IMR-90 (cell line): Measurements from ENCODE around the gene CCDC146. TPM values are rescaled to one million over a fixed set of nuclear protein-coding genes. Genes with fewer than 3 reads are reported as not detected.

Experiments
- ATAC-seq: fragments of 200-7000 bp; cut with Tn5 transposase; 2 replicates; pipeline ENCODE4 v1.9.1; 2020; ENCODE audit warnings: low read depth, mild to moderate bottlenecking, moderate library complexity
- BruUV-seq: library from RNA; stranded (reverse); fragments of 400-500 nt; replicated peaks from 2 replicates; lab custom pipeline; 2021; lab: Mats Ljungman, UMichigan
- CTCF ChIA-PET: fragments of 300-600 bp; formaldehyde crosslinking; extraction: SDS; loops from one replicate; lab custom pipeline; 2021; ENCODE audit warnings: antibody characterized with exemption; lab: Yijun Ruan, JAX
- POLR2A ChIA-PET: fragments of 300-600 bp; sonication (Branson Sonifier 250); formaldehyde crosslinking; loops from one replicate; lab custom pipeline; 2022; ENCODE audit warnings: antibody characterized with exemption; ENCODE audit not compliant: unreplicated experiment; lab: Charles Lee
- DNase-seq: peaks from one replicate; pipeline ENCODE4 v3.0.0; 2013
- H2AFZ ChIP-seq: replicated peaks from 2 replicates; pipeline ENCODE3; 2013; ENCODE audit warnings: low read length, mild to moderate bottlenecking; ENCODE audit not compliant: poor library complexity
- H2AK5ac ChIP-seq: 2 replicates; pipeline ENCODE4 v1.6.1; 2013; ENCODE audit warnings: low read depth, low read length, inconsistent platforms
- H2AK9ac ChIP-seq: replicated peaks from 2 replicates; pipeline ENCODE3; 2013; ENCODE audit warnings: mild to moderate bottlenecking, low read depth, low read length, moderate library complexity; ENCODE audit not compliant: poor library complexity
- H2BK120ac ChIP-seq: 2 replicates; pipeline ENCODE4 v1.6.1; 2013; ENCODE audit warnings: low read depth, low read length, inconsistent platforms
- H2BK15ac ChIP-seq: 3 replicates; pipeline ENCODE4 v1.6.1; 2013; ENCODE audit warnings: low read depth, low read length, inconsistent platforms
- H2BK20ac ChIP-seq: 2 replicates; pipeline ENCODE4 v1.6.1; 2013; ENCODE audit warnings: low read depth, mild to moderate bottlenecking, inconsistent platforms, low read length, moderate library complexity
- H2BK5ac ChIP-seq: 2 replicates; pipeline ENCODE4 v1.6.1; 2013; ENCODE audit warnings: mild to moderate bottlenecking, low read depth, low read length, inconsistent platforms; ENCODE audit not compliant: poor library complexity, severe bottlenecking
- H3K14ac ChIP-seq: replicated peaks from 2 replicates; pipeline ENCODE4 v1.6.1; 2013; ENCODE audit warnings: low read depth, low read length, inconsistent platforms
- H3K18ac ChIP-seq: 2 replicates; pipeline ENCODE4 v1.6.1; 2013; ENCODE audit warnings: low read depth, low read length, control low read depth
- H3K23ac ChIP-seq: 2 replicates; pipeline ENCODE4 v1.6.1; 2013; ENCODE audit warnings: low read depth, low read length, inconsistent platforms
- H3K27ac ChIP-seq: 2 replicates; pipeline ENCODE4 v1.5.1; 2013; ENCODE audit warnings: mild to moderate bottlenecking, control low read depth, low read length; ENCODE audit not compliant: insufficient read depth
- H3K27me3 ChIP-seq: 2 replicates; pipeline ENCODE4 v1.6.1; 2013; ENCODE audit warnings: low read length; ENCODE audit not compliant: control insufficient read depth, insufficient read depth
- H3K36me3 ChIP-seq: 2 replicates; pipeline ENCODE4 v1.6.1; 2013; ENCODE audit warnings: low read length, mixed read lengths; ENCODE audit not compliant: control insufficient read depth, insufficient read depth
- H3K4ac ChIP-seq: 2 replicates; pipeline ENCODE4 v1.6.1; 2013; ENCODE audit warnings: low read depth, low read length, inconsistent platforms
- H3K4me1 ChIP-seq: 2 replicates; pipeline ENCODE4 v1.6.1; 2013; ENCODE audit warnings: low read length, mixed read lengths; ENCODE audit not compliant: control insufficient read depth, insufficient read depth
- H3K4me2 ChIP-seq: 2 replicates; pipeline ENCODE4 v1.6.1; 2013; ENCODE audit warnings: low read depth, mild to moderate bottlenecking, control low read depth, low read length, moderate library complexity
- H3K4me3 ChIP-seq: 2 replicates; pipeline ENCODE4 v1.5.1; 2013; ENCODE audit warnings: low read depth, mild to moderate bottlenecking, control low read depth, low read length, moderate library complexity; ENCODE audit not compliant: insufficient read depth
- H3K56ac ChIP-seq: 2 replicates; pipeline ENCODE4 v1.6.1; 2013; ENCODE audit warnings: low read length, inconsistent platforms; ENCODE audit not compliant: insufficient read depth; ENCODE audit errors: extremely low read depth
- H3K79me1 ChIP-seq, 2 experiments: 2 replicates each; pipeline ENCODE4 v1.6.1; 2013; ENCODE audit warnings: low read length in 2 of 2, inconsistent platforms in 1 of 2, low read depth in 1 of 2
- H3K9ac ChIP-seq: 2 replicates; pipeline ENCODE4 v1.6.1; 2013; ENCODE audit warnings: low read depth, low read length, control low read depth
- H3K9me1 ChIP-seq: 2 replicates; pipeline ENCODE4 v1.6.1; 2013; ENCODE audit warnings: low read length, inconsistent platforms; ENCODE audit not compliant: insufficient read depth
- H3K9me3 ChIP-seq: 2 replicates; pipeline ENCODE4 v1.6.1; 2013; ENCODE audit warnings: low read length; ENCODE audit not compliant: control insufficient read depth, insufficient read depth
- H4K20me1 ChIP-seq: 2 replicates; pipeline ENCODE4 v1.6.1; 2013; ENCODE audit warnings: low read length, inconsistent platforms; ENCODE audit not compliant: insufficient read depth
- H4K5ac ChIP-seq: 2 replicates; pipeline ENCODE4 v1.6.1; 2013; ENCODE audit warnings: mild to moderate bottlenecking, low read depth, low read length, control low read depth
- H4K8ac ChIP-seq, 2 experiments: 2 replicates each; pipeline ENCODE4 v1.6.1; 2013; ENCODE audit warnings: low read depth in 2 of 2, low read length in 2 of 2, control low read depth in 1 of 2, inconsistent platforms in 1 of 2
- H4K91ac ChIP-seq: 2 replicates; pipeline ENCODE4 v1.6.1; 2013; ENCODE audit warnings: low read depth, low read length, inconsistent platforms; ENCODE audit not compliant: insufficient read depth
- BHLHE40 ChIP-seq: fragments of 150-350 bp; IDR thresholded peaks from 2 replicates; pipeline ENCODE4 v1.6.1; 2016; ENCODE audit warnings: mild to moderate bottlenecking, low read depth, low read length
- CEBPB ChIP-seq: IDR thresholded peaks from 2 replicates; pipeline ENCODE4 v1.6.1; 2012; ENCODE audit warnings: low read depth, low read length, improper control_type of control experiment
- CHD1 ChIP-seq: IDR thresholded peaks from 2 replicates; pipeline ENCODE4 v1.6.1; 2012; ENCODE audit warnings: low read depth, low read length, improper control_type of control experiment
- CTCF ChIP-seq: conservative IDR thresholded peaks from 2 replicates; pipeline ENCODE4 v1.5.1; 2012; ENCODE audit warnings: mild to moderate bottlenecking, low read depth, low read length, improper control_type of control experiment
- FOS ChIP-seq: fragments of 150-350 bp; IDR thresholded peaks from 2 replicates; pipeline ENCODE4 v1.6.1; 2016; ENCODE audit warnings: low read depth, low read length
- MAFK ChIP-seq: IDR thresholded peaks from 2 replicates; pipeline ENCODE4 v1.6.1; 2012; ENCODE audit warnings: low read depth, low read length, improper control_type of control experiment
- MAZ ChIP-seq: IDR thresholded peaks from 2 replicates; pipeline ENCODE4 v1.6.1; 2012; ENCODE audit warnings: low read depth, mild to moderate bottlenecking, low read length, improper control_type of control experiment, moderate library complexity, borderline replicate concordance
- MXI1 ChIP-seq: IDR thresholded peaks from 2 replicates; pipeline ENCODE4 v1.6.1; 2012; ENCODE audit warnings: low read depth, mild to moderate bottlenecking, low read length, moderate library complexity, borderline replicate concordance
- NFE2L2 ChIP-seq: fragments of 150-350 bp; IDR thresholded peaks from 2 replicates; pipeline ENCODE4 v1.6.1; 2016; ENCODE audit warnings: low read depth, mild to moderate bottlenecking, low read length
- POLR2A ChIP-seq: IDR thresholded peaks from 2 replicates; pipeline ENCODE4 v1.6.1; 2012; ENCODE audit warnings: mild to moderate bottlenecking, low read depth, low read length
- RAD21 ChIP-seq: IDR thresholded peaks from 2 replicates; pipeline ENCODE4 v1.6.1; 2012; ENCODE audit warnings: low read length, improper control_type of control experiment
- RCOR1 ChIP-seq: IDR thresholded peaks from 2 replicates; pipeline ENCODE4 v1.6.1; 2012; ENCODE audit warnings: mild to moderate bottlenecking, low read length, improper control_type of control experiment; ENCODE audit not compliant: insufficient replicate concordance
- RFX5 ChIP-seq: IDR thresholded peaks from 2 replicates; pipeline ENCODE4 v1.8.0; 2012; ENCODE audit warnings: low read depth, mild to moderate bottlenecking, low read length, moderate library complexity
- SMC3 ChIP-seq: fragments of 150-350 bp; IDR thresholded peaks from 2 replicates; pipeline ENCODE4 v1.6.1; 2016; ENCODE audit warnings: low read depth, mild to moderate bottlenecking, antibody characterized with exemption, low read length, moderate library complexity
- WGBS, 2 experiments: methylation state at CpG; one replicate each; pipeline versions ENCODE4 v1.1.5 to v1.1.7; 2013; ENCODE audit warnings: missing lambda C conversion rate in 2 of 2; ENCODE audit not compliant: insufficient read length in 1 of 2; ENCODE audit errors: extremely low coverage in 2 of 2; 5-methylcytosine and 5-hydroxymethylcytosine counted together
- dilution Hi-C: fragments of 300-500 bp; cut with HindIII; formaldehyde crosslinking; loops from one replicate; pipeline ENCODE4 v1.14.3; 2018; ENCODE audit warnings: low sequenced_read_pairs; ENCODE audit not compliant: unreplicated experiment
- in situ Hi-C: fragments of 300-500 bp; cut with MboI; formaldehyde crosslinking; loops from 3 replicates; pipeline ENCODE4 v1.14.3; 2019; ENCODE audit warnings: low sequenced_read_pairs, inconsistent platforms, mixed read lengths
- intact Hi-C: fragments of 100-400 bp; cut with micrococcal nuclease; formaldehyde crosslinking; loops from 2 replicates; pipeline ENCODE4 v1.10.0; 2022
- polyA plus RNA-seq, 3 experiments: library from polyadenylated mRNA; depleted of rRNA; stranded (reverse); fragments of >200 nt; gene quantifications; 2 replicates each; pipeline ENCODE4 v1.2.3, GENCODE V29; 2012; ENCODE audit warnings: low replicate concordance in 1 of 3
- total RNA-seq: library from RNA; depleted of rRNA; stranded (reverse); fragments of >200 nt; gene quantifications from 2 replicates; pipeline ENCODE4 v1.2.3, GENCODE V29; 2012
- TF ChIP-seq, protein P1 (sequence below): fragments of 150-350 bp; IDR thresholded peaks from 2 replicates; pipeline ENCODE4 v1.6.1; 2016; ENCODE audit warnings: low read depth, mild to moderate bottlenecking, low read length, moderate library complexity, borderline replicate concordance
- TF ChIP-seq, protein P2 (sequence below): fragments of 150-350 bp; IDR thresholded peaks from 2 replicates; pipeline ENCODE4 v1.6.1; 2017; ENCODE audit warnings: mild to moderate bottlenecking, antibody characterized with exemption, low read length, low read depth

Gene CCDC146
- total and polyA plus RNA-seq, 2 of the 4 experiments (the other 2 are of a cell fraction) = 0.54 to 1.7 TPM

DNA sequence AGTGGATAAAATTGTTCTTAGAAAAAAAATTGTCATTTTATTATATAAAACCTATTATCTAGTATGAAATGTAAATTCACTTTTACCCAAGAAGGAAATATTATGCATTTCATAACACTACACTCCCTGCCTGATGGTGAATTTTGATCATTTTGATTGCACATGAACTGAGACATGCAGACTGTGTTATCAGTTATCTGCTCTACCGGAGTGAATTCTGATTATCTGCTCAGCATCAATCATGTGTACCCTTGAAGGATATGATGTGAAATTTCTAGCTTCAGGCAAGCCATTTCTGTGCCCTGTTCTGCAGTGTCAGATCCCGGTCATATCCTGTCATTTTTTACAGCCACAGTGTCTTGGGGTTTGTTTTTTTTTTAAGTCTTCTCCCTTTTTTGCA lies 162.2 kb downstream of the CCDC146 start:
- Histone ChIP-seq H3K9me3 (no peaks in the 10 kb centered on the region; the same call in 1 of the 2 replicates), H3K4ac (no peak overlapping the region), H2BK120ac (no peak overlapping the region), H3K23ac (no peak overlapping the region), H3K36me3 (peaks cover 5% of the 10 kb centered on the region; the same call in 1 of the 2 replicates), H3K79me1 (no peaks in the 10 kb centered on the region), H3K27me3 (no peaks in the 10 kb centered on the region), H2AK9ac (no peak overlapping the region), H3K4me1 (no peaks in the 10 kb centered on the region), H4K20me1 (no peaks in the 10 kb centered on the region), H3K14ac (no peak overlapping the region), H4K8ac (no peak overlapping the region), H3K18ac (no peak overlapping the region), H3K4me2 (no peak overlapping the region), H2BK20ac (no peak overlapping the region), H3K4me3 (no peak overlapping the region), H2AK5ac (no peak overlapping the region), H3K56ac (no peak overlapping the region), H2BK5ac (no peak overlapping the region), H3K27ac (no peak overlapping the region), H3K9me1 (peaks cover 6% of the 10 kb centered on the region; the same call in 1 of the 2 replicates), H4K5ac (no peak overlapping the region), H2BK15ac (no peak overlapping the region), H3K9ac (no peak overlapping the region), H2AFZ (no peak overlapping the region), H4K91ac (no peak overlapping the region)
- POLR2A ChIA-PET = no interaction called here
- dilution Hi-C loops = no loop called here
- no peak for ATAC-seq
- in situ Hi-C loops = no loop called here
- no peak for DNase-seq
- intact Hi-C loops = no loop called here
- TF ChIP-seq MAZ (no peak), CHD1 (no peak), BHLHE40 (no peak), RCOR1 (no peak), CTCF (no peak), MXI1 (no peak), RAD21 (no peak), SMC3 (no peak), FOS (no peak), CEBPB (no peak), RFX5 (no peak), MAFK (no peak), POLR2A (no peak), NFE2L2 (no peak)
- TF ChIP-seq, protein P1, sequence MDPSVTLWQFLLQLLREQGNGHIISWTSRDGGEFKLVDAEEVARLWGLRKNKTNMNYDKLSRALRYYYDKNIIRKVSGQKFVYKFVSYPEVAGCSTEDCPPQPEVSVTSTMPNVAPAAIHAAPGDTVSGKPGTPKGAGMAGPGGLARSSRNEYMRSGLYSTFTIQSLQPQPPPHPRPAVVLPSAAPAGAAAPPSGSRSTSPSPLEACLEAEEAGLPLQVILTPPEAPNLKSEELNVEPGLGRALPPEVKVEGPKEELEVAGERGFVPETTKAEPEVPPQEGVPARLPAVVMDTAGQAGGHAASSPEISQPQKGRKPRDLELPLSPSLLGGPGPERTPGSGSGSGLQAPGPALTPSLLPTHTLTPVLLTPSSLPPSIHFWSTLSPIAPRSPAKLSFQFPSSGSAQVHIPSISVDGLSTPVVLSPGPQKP = no peak
- TF ChIP-seq, protein P2, sequence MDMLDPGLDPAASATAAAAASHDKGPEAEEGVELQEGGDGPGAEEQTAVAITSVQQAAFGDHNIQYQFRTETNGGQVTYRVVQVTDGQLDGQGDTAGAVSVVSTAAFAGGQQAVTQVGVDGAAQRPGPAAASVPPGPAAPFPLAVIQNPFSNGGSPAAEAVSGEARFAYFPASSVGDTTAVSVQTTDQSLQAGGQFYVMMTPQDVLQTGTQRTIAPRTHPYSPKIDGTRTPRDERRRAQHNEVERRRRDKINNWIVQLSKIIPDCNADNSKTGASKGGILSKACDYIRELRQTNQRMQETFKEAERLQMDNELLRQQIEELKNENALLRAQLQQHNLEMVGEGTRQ = no peak
- 40% methylated on average over 1 of the region's 2 CpGs; no CpG with 5 or more reads in 1 of the 2 experiments for WGBS, 2 experiments
- BruUV-seq = no TSS peak
- CTCF ChIA-PET = no interaction called here
